GM12872 (cell line): ENCODE results near the gene CRTC1.

ENCODE experiments used
- CTCF ChIP-seq: IDR thresholded peaks from 3 replicates; pipeline ENCODE4 v1.5.1; 2011; ENCODE audit warnings: low read depth, mild to moderate bottlenecking, low read length, moderate library complexity; ENCODE audit not compliant: insufficient read depth

The CRTC1 gene

GRCh38 chr19:18799389-18799970 lies 116.0 kb downstream of the CRTC1 start:
- no peak for TF ChIP-seq CTCF

DNA sequence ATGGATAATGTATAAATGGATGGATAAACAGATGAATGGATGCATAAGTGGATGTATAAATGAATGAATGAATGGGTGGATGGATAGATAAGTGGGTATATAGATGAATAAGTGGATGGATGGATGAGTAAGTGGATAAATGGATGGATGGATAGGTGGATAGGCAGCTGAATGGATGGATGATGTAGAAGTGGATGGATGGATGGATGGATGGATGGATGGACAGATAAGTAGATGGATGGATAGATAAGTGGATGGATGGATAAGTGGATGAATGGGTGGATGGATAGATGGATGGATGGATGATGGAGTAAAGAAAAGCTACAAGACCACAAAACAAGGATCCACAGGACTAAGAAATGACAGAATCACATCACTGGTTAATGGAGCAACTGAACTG lies 116.6 kb downstream of the CRTC1 start:
- TF ChIP-seq CTCF, result no peak

GRCh38 chr19:18800636-18801035 lies 117.2 kb downstream of the CRTC1 start:
- TF ChIP-seq CTCF, result no peak

GRCh38 chr19:18802354-18802753 lies 118.9 kb downstream of the CRTC1 start:
- TF ChIP-seq CTCF, result no peak

- no peak for TF ChIP-seq CTCF
Observed at GRCh38 chr19:18803550-18804138, 120.2 kb downstream of the CRTC1 start.

DNA sequence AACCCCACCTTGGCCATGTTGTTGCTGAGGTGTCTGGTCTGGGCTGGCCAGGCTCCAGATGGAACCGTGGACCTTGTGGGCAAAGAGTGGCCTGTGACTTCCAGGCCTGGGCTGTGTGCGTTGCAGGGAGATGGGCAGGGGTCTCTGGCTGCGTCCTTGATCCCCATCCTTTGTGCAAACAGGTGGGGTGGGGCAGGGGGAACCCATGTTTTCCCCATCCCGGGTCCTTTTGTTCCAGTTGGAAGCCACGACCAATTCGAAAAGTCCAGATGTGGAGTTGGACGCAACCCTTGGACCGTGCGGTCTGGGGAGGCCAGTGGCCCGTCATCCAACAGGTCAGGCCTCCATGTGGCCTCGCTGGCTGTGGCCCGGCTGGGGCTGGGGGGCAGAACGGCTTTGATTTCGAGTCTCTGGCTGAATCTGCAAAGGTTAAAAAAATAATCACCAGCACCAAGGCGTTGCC lies 120.7 kb downstream of the CRTC1 start:
- no peak for TF ChIP-seq CTCF

GRCh38 chr19:18804643-18805042 lies 121.2 kb downstream of the CRTC1 start:
- TF ChIP-seq CTCF, result no peak
